DOHH2 (cell line): Measurements from ENCODE around the gene MC3R.

Source experiments
- H3F3A ChIP-seq: fragments of 200-600 bp; sonication (generic), shearing (Covaris generic); 2 replicates; pipeline ENCODE4 v1.6.0; 2016; ENCODE audit warnings: antibody characterized with exemption, mild to moderate bottlenecking; ENCODE audit not compliant: control insufficient read depth, insufficient read depth
- H3K27ac ChIP-seq: fragments of 200-600 bp; sonication (generic); 2 replicates; pipeline ENCODE4 v1.5.1; 2014; ENCODE audit warnings: low read depth, mild to moderate bottlenecking, low read length, moderate library complexity
- H3K27me3 ChIP-seq: fragments of 200-600 bp; sonication (generic); 2 replicates; pipeline ENCODE4 v1.6.1; 2014; ENCODE audit warnings: mild to moderate bottlenecking, low read length, mixed read lengths; ENCODE audit not compliant: control insufficient read depth
- H3K36me3 ChIP-seq: fragments of 200-600 bp; sonication (generic); 2 replicates; pipeline ENCODE4 v1.6.1; 2014; ENCODE audit warnings: mild to moderate bottlenecking, low read length, moderate library complexity, mixed read lengths; ENCODE audit not compliant: control insufficient read depth
- H3K4me1 ChIP-seq: fragments of 200-600 bp; sonication (generic); 2 replicates; pipeline ENCODE4 v1.6.1; 2014; ENCODE audit warnings: mild to moderate bottlenecking, low read length, mixed read lengths; ENCODE audit not compliant: control insufficient read depth
- H3K4me2 ChIP-seq: fragments of 200-600 bp; sonication (generic); 2 replicates; pipeline ENCODE4 v1.6.0; 2014; ENCODE audit warnings: mild to moderate bottlenecking, low read length, moderate library complexity
- H3K4me3 ChIP-seq: fragments of 200-600 bp; sonication (generic); 2 replicates; pipeline ENCODE4 v1.5.1; 2014; ENCODE audit warnings: mild to moderate bottlenecking, low read length, mixed read lengths
- H3K79me2 ChIP-seq: fragments of 200-600 bp; sonication (generic); 2 replicates; pipeline ENCODE4 v1.6.1; 2014; ENCODE audit warnings: mild to moderate bottlenecking, low read length, mixed read lengths; ENCODE audit not compliant: control insufficient read depth
- H3K9me2 ChIP-seq: fragments of 200-600 bp; sonication (generic); replicated peaks from 2 replicates; pipeline ENCODE4 v1.6.1; 2014; ENCODE audit warnings: mild to moderate bottlenecking, low read length, mixed read lengths; ENCODE audit not compliant: control insufficient read depth
- H3K9me3 ChIP-seq: fragments of 200-600 bp; sonication (generic); 2 replicates; pipeline ENCODE4 v1.6.1; 2014; ENCODE audit warnings: antibody characterized with exemption, low read length, mixed read lengths; ENCODE audit not compliant: control insufficient read depth, insufficient read depth
- H4K20me1 ChIP-seq: fragments of 200-600 bp; sonication (generic); 2 replicates; pipeline ENCODE4 v1.6.0; 2014; ENCODE audit warnings: low read depth, mild to moderate bottlenecking, antibody characterized with exemption, low read length, moderate library complexity; ENCODE audit not compliant: control insufficient read depth, insufficient read depth
- CTCF ChIP-seq: fragments of 200-600 bp; sonication (generic); IDR thresholded peaks from one replicate; pipeline ENCODE4 v1.5.1; 2014; ENCODE audit warnings: antibody characterized with exemption, mild to moderate bottlenecking, low read depth, low read length; ENCODE audit not compliant: poor library complexity, severe bottlenecking
- EZH2phosphoT487 ChIP-seq: fragments of 200-600 bp; sonication (generic); IDR thresholded peaks from 2 replicates; pipeline ENCODE4 v1.6.1; 2017; ENCODE audit warnings: borderline replicate concordance, mild to moderate bottlenecking, antibody characterized with exemption, low read length, moderate library complexity, mixed read lengths

MC3R gene

GRCh38 chr20:56223352-56223751, 25.2 kb upstream of the MC3R start:
- TF ChIP-seq EZH2phosphoT487 (no peak), CTCF (no peak)
- Histone ChIP-seq H3K27me3 (no peaks in the 10 kb centered on the region), H3K9me2 (no peaks in the 10 kb centered on the region), H3K4me2 (no peak overlapping the region), H3K9me3 (no peaks in the 10 kb centered on the region), H3K79me2 (no peaks in the 10 kb centered on the region), H3K4me3 (no peak overlapping the region), H3K27ac (no peak overlapping the region), H4K20me1 (no peaks in the 10 kb centered on the region), H3K36me3 (no peaks in the 10 kb centered on the region), H3K4me1 (no peaks in the 10 kb centered on the region), H3F3A (no peaks in the 10 kb centered on the region)

- Histone ChIP-seq H3K9me3 (no peaks in the 10 kb centered on the region), H3K79me2 (no peaks in the 10 kb centered on the region), H3K27ac (no peak overlapping the region), H4K20me1 (no peaks in the 10 kb centered on the region), H3K27me3 (no peaks in the 10 kb centered on the region), H3K9me2 (no peaks in the 10 kb centered on the region), H3K36me3 (no peaks in the 10 kb centered on the region), H3K4me2 (no peak overlapping the region), H3K4me1 (no peaks in the 10 kb centered on the region), H3K4me3 (no peak overlapping the region), H3F3A (no peaks in the 10 kb centered on the region)
- no peak for TF ChIP-seq CTCF
- TF ChIP-seq EZH2phosphoT487 = no peak
These were observed 20.5 kb upstream of the MC3R start for GRCh38 chr20:56228021-56228420.

GRCh38 chr20:56229812-56230211, 18.7 kb upstream of the MC3R start:
- Histone ChIP-seq H3K79me2 (no peaks in the 10 kb centered on the region), H3F3A (no peaks in the 10 kb centered on the region), H3K36me3 (no peaks in the 10 kb centered on the region), H3K4me1 (no peaks in the 10 kb centered on the region), H3K4me2 (no peak overlapping the region), H3K27ac (no peak overlapping the region), H3K9me3 (peaks cover 7% of the 10 kb centered on the region; the same call in 1 of the 2 replicates), H3K9me2 (no peaks in the 10 kb centered on the region), H4K20me1 (no peaks in the 10 kb centered on the region), H3K27me3 (no peaks in the 10 kb centered on the region), H3K4me3 (no peak overlapping the region)
- TF ChIP-seq EZH2phosphoT487 (no peak), CTCF (no peak)

- H3K79me2 ChIP-seq = no peaks in the 10 kb centered on the region
These were observed 14.4 kb upstream of the MC3R start for GRCh38 chr20:56234110-56234509.

More at GRCh38 chr20:56234110-56234509, 14.4 kb upstream of the MC3R start:
- TF ChIP-seq EZH2phosphoT487 (no peak), CTCF (no peak)
- Histone ChIP-seq H3K27me3 (no peaks in the 10 kb centered on the region), H3F3A (no peaks in the 10 kb centered on the region), H3K4me2 (no peak overlapping the region), H3K9me2 (no peaks in the 10 kb centered on the region), H3K36me3 (no peaks in the 10 kb centered on the region), H3K4me3 (no peak overlapping the region), H3K27ac (no peak overlapping the region), H4K20me1 (no peaks in the 10 kb centered on the region), H3K4me1 (no peaks in the 10 kb centered on the region), H3K9me3 (peaks cover 7% of the 10 kb centered on the region; the same call in 1 of the 2 replicates)
